HG03571 (cell line): Measurements from ENCODE around the gene CLSTN2.

Source experiments
- ATAC-seq: cut with Tn5 transposase; IDR thresholded peaks from one replicate; pipeline ENCODE4 v1.9.1; 2021; ENCODE audit not compliant: unreplicated experiment

The CLSTN2 gene

GRCh38 chr3:139941580-139941979, 6.6 kb downstream of the CLSTN2 start:
- no peak for ATAC-seq

GRCh38 chr3:139944256-139944910, 9.4 kb downstream of the CLSTN2 start:
- no peak for ATAC-seq

GRCh38 chr3:139945386-139945785, 10.4 kb downstream of the CLSTN2 start:
- no peak for ATAC-seq

- ATAC-seq, result no peak
These were observed 11.0 kb downstream of the CLSTN2 start for GRCh38 chr3:139945942-139946341.

- ATAC-seq, result no peak
These were observed 13.5 kb downstream of the CLSTN2 start for GRCh38 chr3:139948467-139948866.

GRCh38 chr3:139948898-139949297, 13.9 kb downstream of the CLSTN2 start:
- no peak for ATAC-seq

GRCh38 chr3:139953131-139953910, 18.3 kb downstream of the CLSTN2 start:
- ATAC-seq, result no peak

GRCh38 chr3:139954146-139954860, 19.3 kb downstream of the CLSTN2 start:
- ATAC-seq, result no peak

GRCh38 chr3:139957844-139958243, 22.9 kb downstream of the CLSTN2 start:
- ATAC-seq, result no peak

GRCh38 chr3:139969386-139969785, 34.4 kb downstream of the CLSTN2 start:
- ATAC-seq, result no peak

- ATAC-seq, result no peak
These were observed 35.5 kb downstream of the CLSTN2 start for GRCh38 chr3:139970526-139970925.

GRCh38 chr3:139974809-139975425, 39.9 kb downstream of the CLSTN2 start:
- ATAC-seq, result no peak

- no peak for ATAC-seq
These were observed 40.8 kb downstream of the CLSTN2 start for GRCh38 chr3:139975594-139976365.

- ATAC-seq, result no peak
These were observed 44.0 kb downstream of the CLSTN2 start for GRCh38 chr3:139978966-139979365.

GRCh38 chr3:139979991-139980390, 45.0 kb downstream of the CLSTN2 start:
- no peak for ATAC-seq

GRCh38 chr3:139982404-139982803, 47.4 kb downstream of the CLSTN2 start:
- ATAC-seq, result no peak

- no peak for ATAC-seq
These were observed 50.6 kb downstream of the CLSTN2 start for GRCh38 chr3:139985576-139985975.

- no peak for ATAC-seq
These were observed 52.9 kb downstream of the CLSTN2 start for GRCh38 chr3:139987908-139988307.

- no peak for ATAC-seq
These were observed 53.6 kb downstream of the CLSTN2 start for GRCh38 chr3:139988472-139989156.

GRCh38 chr3:139994891-139995290, 59.9 kb downstream of the CLSTN2 start:
- no peak for ATAC-seq
